Mesenchymal stem cell (in vitro differentiated cells and primary cell): ENCODE data around the gene SUMO4.

Experiments used
- DNase-seq: peaks from one replicate; pipeline ENCODE4 v3.0.0-alpha.2; 2013
- H2AFZ ChIP-seq: one replicate; pipeline ENCODE4 v1.6.1; 2013; ENCODE audit warnings: low read depth, mild to moderate bottlenecking, control low read depth, inconsistent platforms, low read length, moderate library complexity
- H2AK5ac ChIP-seq: 2 replicates; pipeline ENCODE4 v1.6.1; 2013; ENCODE audit warnings: low read length, moderate library complexity, mild to moderate bottlenecking, inconsistent platforms; ENCODE audit not compliant: severe bottlenecking
- H2BK120ac ChIP-seq: one replicate; pipeline ENCODE4 v1.6.1; 2013; ENCODE audit warnings: low read depth, mild to moderate bottlenecking, inconsistent platforms, low read length, moderate library complexity
- H2BK12ac ChIP-seq, 2 experiments: one replicate each; pipeline ENCODE4 v1.6.1; 2013; ENCODE audit warnings: inconsistent platforms in 2 of 2, low read length in 2 of 2, mild to moderate bottlenecking in 2 of 2, moderate library complexity in 2 of 2, control low read depth in 1 of 2
- H2BK15ac ChIP-seq: one replicate; pipeline ENCODE4 v1.6.1; 2013; ENCODE audit warnings: mild to moderate bottlenecking, low read depth, inconsistent platforms; ENCODE audit not compliant: poor library complexity, severe bottlenecking
- H2BK5ac ChIP-seq: 2 replicates; pipeline ENCODE4 v1.6.1; 2013; ENCODE audit warnings: low read depth, mild to moderate bottlenecking, low read length, control low read depth, inconsistent platforms; ENCODE audit not compliant: poor library complexity, severe bottlenecking
- H3K14ac ChIP-seq, 2 experiments: one replicate each; pipeline ENCODE4 v1.6.1; 2013; ENCODE audit warnings: inconsistent platforms in 2 of 2, low read length in 2 of 2, control low read depth in 1 of 2, mild to moderate bottlenecking in 1 of 2, moderate library complexity in 1 of 2
- H3K18ac ChIP-seq, 2 experiments: one replicate each; pipeline ENCODE4 v1.6.1; 2013; ENCODE audit warnings: inconsistent platforms in 2 of 2, low read length in 2 of 2, control low read depth in 1 of 2, low read depth in 1 of 2, mild to moderate bottlenecking in 1 of 2
- H3K23ac ChIP-seq, 2 experiments: one replicate each; pipeline ENCODE4 v1.6.1; 2013; ENCODE audit warnings: inconsistent platforms in 2 of 2, low read length in 2 of 2, mild to moderate bottlenecking in 2 of 2, moderate library complexity in 2 of 2, control low read depth in 1 of 2
- H3K27ac ChIP-seq: 2 replicates; pipeline ENCODE4 v1.5.1; 2013; ENCODE audit warnings: mild to moderate bottlenecking, moderate library complexity, low read length, control low read depth, inconsistent platforms; ENCODE audit not compliant: poor library complexity, severe bottlenecking
- H3K27me3 ChIP-seq, 2 experiments: 2 replicates each; pipeline versions ENCODE4 v1.6.1 to v1.7.0; 2013; ENCODE audit warnings: low read length in 2 of 2, mild to moderate bottlenecking in 2 of 2, moderate library complexity in 2 of 2, control low read depth in 1 of 2, inconsistent platforms in 1 of 2; ENCODE audit not compliant: control insufficient read depth in 1 of 2, insufficient read depth in 1 of 2
- H3K36me3 ChIP-seq, 2 experiments: 2 replicates each; pipeline versions ENCODE4 v1.6.1 to v1.7.0; 2013; ENCODE audit warnings: low read length in 2 of 2, control low read depth in 1 of 2, inconsistent platforms in 1 of 2, low read depth in 1 of 2, mild to moderate bottlenecking in 1 of 2; ENCODE audit not compliant: insufficient read depth in 2 of 2, control insufficient read depth in 1 of 2
- H3K4ac ChIP-seq, 2 experiments: one replicate each; pipeline ENCODE4 v1.6.1; 2013; ENCODE audit warnings: inconsistent platforms in 2 of 2, low read length in 2 of 2, mild to moderate bottlenecking in 2 of 2, moderate library complexity in 2 of 2, control low read depth in 1 of 2, low read depth in 1 of 2
- H3K4me1 ChIP-seq: 2 replicates; pipeline ENCODE4 v1.6.1; 2013; ENCODE audit warnings: low read depth, low read length, control low read depth; ENCODE audit not compliant: control insufficient read depth, insufficient read depth
- H3K4me2 ChIP-seq: 2 replicates; pipeline ENCODE4 v1.6.1; 2013; ENCODE audit warnings: low read length, mild to moderate bottlenecking, inconsistent platforms; ENCODE audit not compliant: poor library complexity, severe bottlenecking
- H3K4me3 ChIP-seq, 2 experiments: 2 replicates each; pipeline versions ENCODE4 v1.5.1 to v1.7.0; 2013; ENCODE audit warnings: low read length in 2 of 2, mild to moderate bottlenecking in 2 of 2, control low read depth in 1 of 2, low read depth in 1 of 2; ENCODE audit not compliant: insufficient read depth in 1 of 2
- H3K79me1 ChIP-seq: replicated peaks from 2 replicates; pipeline ENCODE4 v1.6.1; 2013; ENCODE audit warnings: mild to moderate bottlenecking, control low read depth, low read length, inconsistent platforms; ENCODE audit not compliant: poor library complexity, severe bottlenecking
- H3K9ac ChIP-seq: 2 replicates; pipeline ENCODE4 v1.7.0; 2013; ENCODE audit warnings: mild to moderate bottlenecking, low read length, moderate library complexity
- H3K9me3 ChIP-seq: 2 replicates; pipeline ENCODE4 v1.7.0; 2013; ENCODE audit warnings: mild to moderate bottlenecking, low read length; ENCODE audit not compliant: control insufficient read depth
- H4K8ac ChIP-seq: one replicate; pipeline ENCODE4 v1.6.1; 2013; ENCODE audit warnings: inconsistent platforms, mild to moderate bottlenecking, low read length, moderate library complexity
- H4K91ac ChIP-seq: one replicate; pipeline ENCODE4 v1.6.1; 2013; ENCODE audit warnings: mild to moderate bottlenecking, low read length, inconsistent platforms
- WGBS: methylation state at CpG from one replicate; pipeline ENCODE4 v1.1.7; 2013; ENCODE audit warnings: mixed read lengths; 5-methylcytosine and 5-hydroxymethylcytosine counted together

Gene SUMO4

GRCh38 chr6:149439626-149440025, 39.6 kb downstream of the SUMO4 start:
- Histone ChIP-seq H3K18ac (no peak overlapping the region), H3K9ac (no peak overlapping the region), H3K4ac (no peak overlapping the region), H3K9me3 (no peaks in the 10 kb centered on the region), H3K36me3 (no peaks in the 10 kb centered on the region), H3K14ac (no peak overlapping the region), H3K4me2 (no peak overlapping the region), H2AFZ (no peak overlapping the region), H2BK5ac (no peak overlapping the region), H3K27me3 (peaks cover 0 to 26% of the 10 kb centered on the region in 2 experiments), H2AK5ac (no peak overlapping the region), H3K4me3 (no peak overlapping the region), H4K91ac (no peak overlapping the region), H3K27ac (no peak overlapping the region), H2BK15ac (no peak overlapping the region), H3K79me1 (no peaks in the 10 kb centered on the region), H2BK120ac (no peak overlapping the region), H2BK12ac (no peak overlapping the region), H4K8ac (no peak overlapping the region), H3K23ac (no peak overlapping the region), H3K4me1 (peaks cover 14% of the 10 kb centered on the region)
- DNase-seq: no peak
- WGBS: no CpG with 5 or more reads among the region's 1 CpG

GRCh38 chr6:149440735-149441671, 40.9 kb downstream of the SUMO4 start:
- Histone ChIP-seq H2AK5ac (no peak overlapping the region), H3K4me2 (no peak overlapping the region), H2BK5ac (no peak overlapping the region), H3K23ac (no peak overlapping the region), H2BK120ac (no peak overlapping the region), H3K79me1 (no peaks in the 10 kb centered on the region), H3K27me3 (peaks cover 0 to 28% of the 10 kb centered on the region in 2 experiments), H3K9me3 (no peaks in the 10 kb centered on the region), H2AFZ (no peak overlapping the region), H3K4me3 (no peak overlapping the region), H2BK12ac (no peak overlapping the region), H4K8ac (no peak overlapping the region), H3K18ac (peak overlapping the region in 1 of 2 experiments; percentile 48), H3K14ac (no peak overlapping the region), H3K36me3 (no peaks in the 10 kb centered on the region), H3K27ac (peak overlapping the region; percentile 15), H3K9ac (no peak overlapping the region), H4K91ac (no peak overlapping the region), H3K4me1 (peaks cover 18% of the 10 kb centered on the region), H3K4ac (no peak overlapping the region), H2BK15ac (no peak overlapping the region)
- DNase-seq: peak; percentile 50
- WGBS: 47% methylated on average over 16 of the region's 16 CpGs

- Histone ChIP-seq H2AK5ac (no peak overlapping the region), H2BK5ac (no peak overlapping the region), H3K18ac (peak overlapping the region in 1 of 2 experiments; percentile 92), H2BK120ac (no peak overlapping the region), H3K9me3 (no peaks in the 10 kb centered on the region), H2BK12ac (peak overlapping the region in 1 of 2 experiments; percentile 78), H3K4me2 (no peak overlapping the region), H3K4me1 (peaks cover 18% of the 10 kb centered on the region), H2AFZ (no peak overlapping the region), H3K4me3 (no peak overlapping the region), H3K36me3 (no peaks in the 10 kb centered on the region), H3K14ac (no peak overlapping the region), H2BK15ac (no peak overlapping the region), H3K4ac (no peak overlapping the region), H4K91ac (no peak overlapping the region), H3K79me1 (no peaks in the 10 kb centered on the region), H3K27ac (no peak overlapping the region), H3K27me3 (peaks cover 0 to 27% of the 10 kb centered on the region in 2 experiments), H4K8ac (no peak overlapping the region), H3K9ac (no peak overlapping the region), H3K23ac (no peak overlapping the region)
- DNase-seq: no peak
- 79% methylated on average over 8 of the region's 9 CpGs for WGBS
Measured at GRCh38 chr6:149441740-149442139, 41.7 kb downstream of the SUMO4 start.

GRCh38 chr6:149443411-149444181, 43.5 kb downstream of the SUMO4 start:
- Histone ChIP-seq H3K27me3 (peaks cover 0 to 39% of the 10 kb centered on the region in 2 experiments), H4K8ac (peak overlapping the region; percentile 27), H2BK12ac (no peak overlapping the region), H3K27ac (no peak overlapping the region), H3K79me1 (no peaks in the 10 kb centered on the region), H2BK15ac (no peak overlapping the region), H2BK120ac (no peak overlapping the region), H3K9me3 (no peaks in the 10 kb centered on the region), H3K4me1 (peaks cover 18% of the 10 kb centered on the region), H3K4ac (no peak overlapping the region), H3K9ac (no peak overlapping the region), H4K91ac (no peak overlapping the region), H3K4me3 (no peak overlapping the region), H2AFZ (no peak overlapping the region), H3K23ac (no peak overlapping the region), H2AK5ac (no peak overlapping the region), H3K4me2 (no peak overlapping the region), H3K18ac (peak overlapping the region in 1 of 2 experiments; percentile 6), H3K14ac (no peak overlapping the region), H2BK5ac (no peak overlapping the region), H3K36me3 (no peaks in the 10 kb centered on the region)
- DNase-seq: peak; percentile 73
- 62% methylated on average over 7 of the region's 8 CpGs for WGBS
